Measurements from ENCODE around the gene GRIN2C.

Gene GRIN2C

GRCh38 chr17:74868251-74868907 lies 8.7 kb upstream of the GRIN2C start:
- peaks cover 20% of the 10 kb centered on the region for H3K27me3 ChIP-seq
- no peaks in the 10 kb centered on the region for H3K36me3 ChIP-seq
- no peak overlapping the region for H3K4me3 ChIP-seq (ENCODE audit: low read depth in 1 of 2, low read length in 1 of 2)
- TF ChIP-seq CTCF (IDR thresholded peaks at IDR 0.05), result no peak
- H3K27ac ChIP-seq, result no peak overlapping the region
- no peaks in the 10 kb centered on the region for H3K9me3 ChIP-seq
- peaks cover 8 to 13% of the 10 kb centered on the region in 2 experiments for H3K4me1 ChIP-seq (ENCODE audit: control insufficient read depth in 1 of 2, insufficient read depth in 1 of 2, low read depth in 1 of 2, low read length in 1 of 2)

GRCh38 chr17:74866198-74866835 lies 6.6 kb upstream of the GRIN2C start:
- peaks cover 6 to 11% of the 10 kb centered on the region in 2 experiments for H3K4me1 ChIP-seq (ENCODE audit: control insufficient read depth in 1 of 2, insufficient read depth in 1 of 2, low read depth in 1 of 2, low read length in 1 of 2)
- H3K9me3 ChIP-seq, result no peaks in the 10 kb centered on the region
- no peak for TF ChIP-seq CTCF (IDR thresholded peaks at IDR 0.05)
- H3K27me3 ChIP-seq, result peaks cover 41% of the 10 kb centered on the region
- no peak overlapping the region for H3K27ac ChIP-seq
- H3K4me3 ChIP-seq (ENCODE audit: low read depth in 1 of 2, low read length in 1 of 2), result no peak overlapping the region
- no peaks in the 10 kb centered on the region for H3K36me3 ChIP-seq

- H3K27ac ChIP-seq, result no peak overlapping the region
- H3K4me3 ChIP-seq (ENCODE audit: low read depth in 1 of 2, low read length in 1 of 2), result no peak overlapping the region
- H3K36me3 ChIP-seq, result no peaks in the 10 kb centered on the region
- H3K27me3 ChIP-seq, result peaks cover 48% of the 10 kb centered on the region
- H3K9me3 ChIP-seq, result no peaks in the 10 kb centered on the region
- peaks cover 6 to 17% of the 10 kb centered on the region in 2 experiments for H3K4me1 ChIP-seq (ENCODE audit: control insufficient read depth in 1 of 2, insufficient read depth in 1 of 2, low read depth in 1 of 2, low read length in 1 of 2)
- no peak for TF ChIP-seq CTCF (IDR thresholded peaks at IDR 0.05)
These were observed 6.0 kb upstream of the GRIN2C start for GRCh38 chr17:74865504-74866197.

DNA sequence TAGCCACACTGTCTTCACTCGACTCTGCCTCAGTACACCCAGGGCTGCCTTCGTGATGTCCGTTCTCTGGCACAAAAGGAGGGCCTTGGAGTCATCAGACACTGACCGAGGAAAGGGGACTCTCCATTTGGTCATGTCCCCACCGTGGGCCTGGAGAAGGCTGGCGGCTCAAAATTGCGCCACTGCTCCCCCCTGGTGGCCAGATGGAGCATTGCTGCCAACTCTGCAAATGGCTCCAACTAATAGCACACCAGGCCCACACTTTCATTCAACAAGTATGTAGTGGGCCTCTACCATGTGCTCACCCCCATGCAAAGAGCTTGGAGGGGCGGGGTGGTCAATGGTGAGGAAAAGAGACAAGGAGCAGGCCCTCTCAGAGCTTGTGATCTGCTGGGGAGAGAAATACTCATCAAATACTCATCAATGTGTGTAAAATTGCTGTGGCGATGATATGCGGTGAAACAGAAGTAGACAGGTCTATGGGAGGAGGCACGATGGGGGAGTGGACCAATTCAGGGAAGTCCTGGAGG lies 5.2 kb upstream of the GRIN2C start:
- no peak overlapping the region for H3K27ac ChIP-seq
- no peak overlapping the region for H3K4me3 ChIP-seq (ENCODE audit: low read depth in 1 of 2, low read length in 1 of 2)
- H3K36me3 ChIP-seq, result no peaks in the 10 kb centered on the region
- no peaks in the 10 kb centered on the region for H3K9me3 ChIP-seq
- TF ChIP-seq CTCF (IDR thresholded peaks at IDR 0.05), result peak; percentile 97
- H3K4me1 ChIP-seq (ENCODE audit: control insufficient read depth in 1 of 2, insufficient read depth in 1 of 2, low read depth in 1 of 2, low read length in 1 of 2), result peaks cover 6 to 19% of the 10 kb centered on the region in 2 experiments
- peaks cover 55% of the 10 kb centered on the region for H3K27me3 ChIP-seq

DNA sequence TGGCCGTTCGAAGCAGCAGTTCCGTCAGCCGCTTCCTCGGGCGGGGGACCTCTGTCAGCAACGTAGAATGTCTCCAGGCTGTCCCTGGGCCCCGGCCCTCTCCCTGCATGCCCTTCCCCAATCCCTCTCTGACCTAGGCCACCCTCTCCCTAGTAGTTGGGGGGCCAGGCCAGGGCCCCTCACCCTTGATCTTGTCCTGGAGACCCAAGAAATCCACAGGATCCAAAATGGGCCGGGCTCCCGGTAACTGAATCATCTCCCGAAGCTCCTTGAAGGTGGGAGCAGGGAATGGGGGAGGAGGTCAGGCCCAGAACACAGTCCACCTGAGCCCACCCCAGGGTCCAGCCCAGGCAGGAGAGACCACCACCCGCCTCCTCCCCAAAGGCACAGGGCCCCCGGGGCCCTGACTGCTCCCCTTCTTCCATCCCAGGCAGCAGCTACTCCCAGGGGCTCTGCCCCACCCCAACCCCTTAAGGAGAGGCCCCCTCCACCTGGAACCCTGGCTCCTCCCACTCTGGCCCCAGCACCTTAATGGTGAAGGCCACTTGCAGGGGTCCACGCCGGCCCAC lies 4.7 kb upstream of the GRIN2C start:
- Histone ChIP-seq H3K4me3 (ENCODE audit: low read depth in 1 of 2, low read length in 1 of 2) (no peak overlapping the region), H3K27me3 (peaks cover 55% of the 10 kb centered on the region), H3K9me3 (no peaks in the 10 kb centered on the region), H3K4me1 (ENCODE audit: control insufficient read depth in 1 of 2, insufficient read depth in 1 of 2, low read depth in 1 of 2, low read length in 1 of 2) (peaks cover 6 to 24% of the 10 kb centered on the region in 2 experiments), H3K27ac (no peak overlapping the region), H3K36me3 (no peaks in the 10 kb centered on the region)
- TF ChIP-seq CTCF (IDR thresholded peaks at IDR 0.05), result no peak
